Fibroblast of the aortic adventitia (primary cell): ENCODE data around the gene HHAT. TPM values are rescaled to one million over a fixed set of nuclear protein-coding genes. Genes with fewer than 3 reads are reported as not detected.

Experiments used
- DNase-seq: peaks from one replicate; pipeline ENCODE4 v3.0.0-alpha.2; 2010; ENCODE audit warnings: low read depth
- H3K4me3 ChIP-seq: 2 replicates; pipeline ENCODE4 v1.5.1; 2011; ENCODE audit warnings: low read depth, mild to moderate bottlenecking, control low read depth, low read length, moderate library complexity
- total RNA-seq: library from RNA; depleted of rRNA; stranded (reverse); fragments of >200 nt; gene quantifications from 2 replicates; pipeline ENCODE4 v1.2.3, GENCODE V29; 2012; ENCODE audit warnings: low replicate concordance
- TF ChIP-seq, protein P1 (sequence below): IDR thresholded peaks from 2 replicates; pipeline ENCODE4 v1.5.1; 2011; ENCODE audit warnings: mild to moderate bottlenecking, low read length, control low read depth, inconsistent platforms; ENCODE audit not compliant: insufficient read depth

HHAT gene
- total RNA-seq, 1 donor, result 8.5 TPM

DNA sequence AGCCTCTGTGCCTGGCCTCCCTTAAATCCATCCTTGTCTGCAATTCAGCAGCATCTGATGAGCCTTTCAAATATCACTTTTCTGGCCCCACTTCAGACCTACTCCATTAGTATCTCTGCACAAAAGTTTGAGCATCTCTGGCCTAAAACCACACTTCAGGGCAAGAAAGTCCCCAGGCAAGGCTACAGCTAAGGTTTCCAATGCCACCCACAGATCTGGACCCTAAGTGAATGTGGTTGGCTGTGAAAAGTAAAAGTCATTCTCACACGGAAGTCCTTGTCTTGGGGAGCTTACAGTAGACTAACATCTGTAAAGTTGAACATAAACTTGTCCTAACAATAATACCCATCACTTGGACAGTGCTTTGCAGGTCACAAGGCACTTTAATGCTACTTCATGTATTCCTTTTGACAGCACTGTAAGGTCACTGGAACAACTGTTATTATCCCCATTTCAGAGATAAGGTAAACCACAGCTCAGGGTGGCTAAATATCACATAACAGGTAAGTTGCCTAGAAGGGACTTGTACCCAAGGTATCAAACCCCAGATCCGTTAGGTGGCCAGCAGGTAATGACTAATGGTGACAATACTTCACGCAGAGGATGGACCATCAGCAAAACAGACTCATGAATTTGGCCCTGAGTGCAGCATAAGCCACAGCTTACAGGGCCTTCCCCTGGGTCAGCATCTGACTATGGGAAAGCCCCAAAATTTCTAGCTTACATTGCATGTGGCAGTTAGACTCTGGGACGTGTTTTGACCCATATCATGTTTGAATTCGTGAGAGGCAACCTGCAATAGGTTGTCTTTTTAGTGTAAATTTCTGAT, 356.0 kb downstream of the HHAT start:
- no peak for DNase-seq
- no peak overlapping the region for H3K4me3 ChIP-seq
- TF ChIP-seq, protein P1, sequence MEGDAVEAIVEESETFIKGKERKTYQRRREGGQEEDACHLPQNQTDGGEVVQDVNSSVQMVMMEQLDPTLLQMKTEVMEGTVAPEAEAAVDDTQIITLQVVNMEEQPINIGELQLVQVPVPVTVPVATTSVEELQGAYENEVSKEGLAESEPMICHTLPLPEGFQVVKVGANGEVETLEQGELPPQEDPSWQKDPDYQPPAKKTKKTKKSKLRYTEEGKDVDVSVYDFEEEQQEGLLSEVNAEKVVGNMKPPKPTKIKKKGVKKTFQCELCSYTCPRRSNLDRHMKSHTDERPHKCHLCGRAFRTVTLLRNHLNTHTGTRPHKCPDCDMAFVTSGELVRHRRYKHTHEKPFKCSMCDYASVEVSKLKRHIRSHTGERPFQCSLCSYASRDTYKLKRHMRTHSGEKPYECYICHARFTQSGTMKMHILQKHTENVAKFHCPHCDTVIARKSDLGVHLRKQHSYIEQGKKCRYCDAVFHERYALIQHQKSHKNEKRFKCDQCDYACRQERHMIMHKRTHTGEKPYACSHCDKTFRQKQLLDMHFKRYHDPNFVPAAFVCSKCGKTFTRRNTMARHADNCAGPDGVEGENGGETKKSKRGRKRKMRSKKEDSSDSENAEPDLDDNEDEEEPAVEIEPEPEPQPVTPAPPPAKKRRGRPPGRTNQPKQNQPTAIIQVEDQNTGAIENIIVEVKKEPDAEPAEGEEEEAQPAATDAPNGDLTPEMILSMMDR, result no peak

DNA sequence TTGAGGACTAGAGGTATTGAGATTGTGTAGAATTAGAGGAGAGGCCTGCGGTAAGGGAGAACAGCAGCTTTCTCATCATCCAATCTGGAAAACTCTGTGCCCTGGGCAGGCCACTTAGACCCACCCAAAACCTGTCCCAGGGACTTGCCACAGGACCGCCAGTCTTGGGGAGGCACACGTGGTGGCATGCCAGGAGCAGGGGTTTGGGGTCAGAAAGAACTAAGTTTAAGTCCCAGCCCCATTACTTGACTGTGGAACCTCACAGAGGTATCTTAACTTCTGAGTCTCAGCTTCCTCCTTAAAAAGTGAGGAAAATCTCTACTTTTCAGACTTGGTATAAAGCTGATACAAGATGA, 356.6 kb downstream of the HHAT start:
- DNase-seq, result no peak
- H3K4me3 ChIP-seq, result no peak overlapping the region
- TF ChIP-seq, protein P1, result no peak

DNA sequence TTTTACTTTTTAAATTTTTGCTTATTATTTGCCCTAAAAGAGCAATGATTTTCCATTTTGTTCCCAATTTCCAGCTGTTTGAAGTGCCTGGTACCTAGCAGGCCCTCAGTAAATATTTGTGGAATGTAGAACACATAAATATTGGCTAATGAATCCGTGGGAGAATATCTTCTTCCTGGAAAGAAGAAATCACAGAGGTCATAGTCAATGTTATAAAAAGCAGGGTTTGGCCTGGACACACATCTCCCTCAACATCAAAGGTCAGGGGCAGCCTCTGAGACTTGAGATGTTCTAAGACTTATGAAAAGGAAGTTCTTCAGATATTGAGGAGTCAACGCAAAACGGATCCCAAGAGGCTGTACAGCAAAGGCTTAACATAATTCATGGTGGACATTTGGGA, 358.1 kb downstream of the HHAT start:
- DNase-seq, result no peak
- TF ChIP-seq, protein P1, result no peak
- H3K4me3 ChIP-seq, result no peak overlapping the region

DNA sequence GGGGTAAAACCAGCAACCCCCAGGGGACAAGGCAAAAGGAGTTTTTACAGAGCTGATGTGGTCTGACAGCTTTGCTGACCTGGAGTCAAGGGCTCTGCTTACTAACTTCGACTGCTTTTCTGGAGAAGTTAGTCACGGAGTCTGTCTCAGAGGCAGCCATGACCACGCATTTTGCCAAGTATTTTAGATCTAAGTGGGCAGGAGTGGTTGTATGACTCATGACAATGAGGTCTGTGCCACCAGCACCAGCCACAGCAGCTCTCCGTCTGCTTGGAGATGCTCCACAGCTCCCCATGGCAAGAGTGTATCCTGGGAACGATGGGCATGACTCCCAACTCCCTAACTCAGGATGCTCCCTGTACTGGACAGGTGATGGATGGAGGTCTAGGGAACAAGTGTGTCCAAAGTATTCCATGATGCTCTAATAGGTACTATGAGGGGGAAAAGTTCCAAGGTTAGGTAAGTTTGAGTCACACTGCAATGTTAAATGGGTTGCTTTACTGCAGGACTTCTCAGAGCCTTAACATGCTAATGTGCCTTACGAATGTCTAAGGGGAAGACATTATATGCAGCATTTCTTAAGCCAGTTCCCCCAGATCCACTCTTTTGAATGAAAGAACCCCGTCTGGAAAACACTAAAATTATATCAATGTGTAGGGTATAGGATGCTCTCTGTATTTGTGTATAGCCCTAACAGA, 359.0 kb downstream of the HHAT start:
- no peak overlapping the region for H3K4me3 ChIP-seq
- no peak for DNase-seq
- TF ChIP-seq, protein P1, result no peak

DNA sequence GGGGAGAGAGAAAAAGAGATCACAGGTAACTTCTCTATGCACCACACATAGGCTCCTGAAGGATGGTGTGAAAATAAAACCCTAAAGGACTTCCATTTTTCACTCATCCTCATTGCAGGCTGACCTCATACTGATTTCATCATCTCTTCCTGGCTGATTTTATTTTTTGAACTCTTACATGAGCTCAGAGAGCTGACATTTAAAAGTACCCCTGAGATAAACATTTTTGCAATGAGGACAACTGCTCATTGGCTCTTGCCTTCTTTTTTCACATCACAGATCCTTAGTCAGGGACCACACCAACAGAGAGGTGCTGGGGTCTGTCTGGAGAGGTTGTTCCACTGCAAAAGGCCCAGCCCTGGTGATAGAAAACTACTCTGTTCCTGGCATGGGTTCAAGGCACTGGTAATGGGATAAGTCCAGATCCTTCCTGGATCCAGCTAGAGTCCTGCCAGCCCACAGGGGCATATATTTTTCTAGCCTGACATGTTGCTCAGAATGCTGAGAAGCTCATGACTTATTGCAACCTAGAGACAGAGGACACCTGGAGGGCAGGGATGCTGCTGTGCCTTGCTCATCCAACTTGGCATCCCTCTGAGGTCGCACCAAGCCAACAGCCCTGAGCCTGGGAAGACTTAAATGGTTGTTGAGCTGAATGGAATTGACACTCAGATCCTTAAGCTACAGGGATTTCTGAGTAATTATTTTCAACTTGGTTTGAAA, 360.0 kb downstream of the HHAT start:
- no peak for DNase-seq
- TF ChIP-seq, protein P1, result no peak
- no peak overlapping the region for H3K4me3 ChIP-seq

DNA sequence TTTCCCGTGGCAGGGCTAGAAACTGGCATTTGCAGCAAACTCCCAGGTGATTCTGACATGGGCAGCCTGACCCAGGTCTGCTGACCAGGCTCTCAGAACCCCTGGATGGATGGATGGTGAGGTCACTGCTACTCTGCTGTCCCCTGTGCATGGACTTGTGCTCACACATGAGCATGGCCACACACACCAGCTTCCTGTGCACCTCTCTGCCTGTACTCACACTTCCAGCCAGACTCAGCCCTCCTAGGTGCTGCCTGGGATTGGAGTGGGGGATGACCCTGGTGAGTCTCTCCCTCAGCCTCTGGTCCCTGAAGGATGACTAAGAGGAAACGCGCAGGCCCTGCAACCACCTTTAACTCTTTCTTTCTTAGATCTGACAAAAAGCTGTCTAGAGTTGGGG, 361.1 kb downstream of the HHAT start:
- TF ChIP-seq, protein P1, result no peak
- no peak for DNase-seq

More for the DNA sequence above, 361.1 kb downstream of the HHAT start:
- no peak overlapping the region for H3K4me3 ChIP-seq
